B cell (primary cell): ENCODE results near the gene CRB3.

Experiments used
- EZH2 ChIP-seq: IDR thresholded peaks from 2 replicates; pipeline ENCODE4 v1.6.1; 2012; ENCODE audit warnings: borderline replicate concordance, low read depth, mild to moderate bottlenecking, moderate library complexity, low read length; ENCODE audit not compliant: insufficient read depth, poor library complexity, severe bottlenecking
- TF ChIP-seq, protein P1 (sequence below): fragments of 200-600 bp; IDR thresholded peaks from one replicate; pipeline ENCODE4 v1.8.0; 2022; ENCODE audit warnings: antibody characterized with exemption, mild to moderate bottlenecking

GRCh38 chr19:6514089-6514488 is 50.0 kb downstream of the CRB3 start:
- TF ChIP-seq, protein P1, sequence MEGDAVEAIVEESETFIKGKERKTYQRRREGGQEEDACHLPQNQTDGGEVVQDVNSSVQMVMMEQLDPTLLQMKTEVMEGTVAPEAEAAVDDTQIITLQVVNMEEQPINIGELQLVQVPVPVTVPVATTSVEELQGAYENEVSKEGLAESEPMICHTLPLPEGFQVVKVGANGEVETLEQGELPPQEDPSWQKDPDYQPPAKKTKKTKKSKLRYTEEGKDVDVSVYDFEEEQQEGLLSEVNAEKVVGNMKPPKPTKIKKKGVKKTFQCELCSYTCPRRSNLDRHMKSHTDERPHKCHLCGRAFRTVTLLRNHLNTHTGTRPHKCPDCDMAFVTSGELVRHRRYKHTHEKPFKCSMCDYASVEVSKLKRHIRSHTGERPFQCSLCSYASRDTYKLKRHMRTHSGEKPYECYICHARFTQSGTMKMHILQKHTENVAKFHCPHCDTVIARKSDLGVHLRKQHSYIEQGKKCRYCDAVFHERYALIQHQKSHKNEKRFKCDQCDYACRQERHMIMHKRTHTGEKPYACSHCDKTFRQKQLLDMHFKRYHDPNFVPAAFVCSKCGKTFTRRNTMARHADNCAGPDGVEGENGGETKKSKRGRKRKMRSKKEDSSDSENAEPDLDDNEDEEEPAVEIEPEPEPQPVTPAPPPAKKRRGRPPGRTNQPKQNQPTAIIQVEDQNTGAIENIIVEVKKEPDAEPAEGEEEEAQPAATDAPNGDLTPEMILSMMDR, result no peak
- no peak for TF ChIP-seq EZH2
